HepG2 (cell line): Measurements from ENCODE around the gene SLC15A3. TPM values are rescaled to one million over a fixed set of nuclear protein-coding genes. Genes with fewer than 3 reads are reported as not detected.

Source experiments
- ATAC-seq: fragments of 200-7000 bp; cut with Tn5 transposase; 3 replicates; pipeline ENCODE4 v1.9.1; 2020; ENCODE audit warnings: mild to moderate bottlenecking, moderate library complexity
- BruUV-seq: library from RNA; stranded (reverse); fragments of 400-500 nt; replicated peaks from 2 replicates; lab custom pipeline; 2021; lab: Mats Ljungman, UMichigan
- CTCF ChIA-PET: fragments of 300-600 bp; formaldehyde crosslinking; extraction: SDS; loops from one replicate; lab custom pipeline; 2021; ENCODE audit warnings: low total read pairs, inconsistent platforms, low intra/inter-chr PET ratio; lab: Yijun Ruan, JAX
- POLR2A ChIA-PET: fragments of 350-600 bp; sonication (Branson Sonifier 250); formaldehyde crosslinking; loops from one replicate; lab custom pipeline; 2020; ENCODE audit warnings: antibody characterized with exemption, inconsistent platforms; lab: Yijun Ruan, JAX
- DNase-seq: peaks from one replicate; pipeline ENCODE4 v3.0.0-alpha.2; 2015; ENCODE audit warnings: low spot score
- FAIRE-seq: peaks from 3 replicates; lab custom pipeline; 2011; peaks lifted over from hg19 to GRCh38; lab: Jason Lieb, UNC
- H2AFZ ChIP-seq: one replicate; pipeline ENCODE4 v1.6.1; 2011; ENCODE audit warnings: low read length, inconsistent platforms
- H3K27ac ChIP-seq: fragments of 300-600 bp; 3 replicates; pipeline ENCODE4 v1.8.0; 2011; ENCODE audit warnings: mixed run types, mild to moderate bottlenecking, mixed read lengths, low read length, inconsistent platforms; ENCODE audit not compliant: insufficient read depth; ENCODE audit errors: extremely low read length
- H3K27me3 ChIP-seq, 2 experiments: fragments of 200-600 bp in 1 of 2; 2 replicates in 1 of 2; 3 replicates in 1 of 2; pipeline versions ENCODE4 v1.6.0 to v1.8.0; 2011; ENCODE audit warnings: low read length in 2 of 2, mild to moderate bottlenecking in 2 of 2, moderate library complexity in 2 of 2, inconsistent platforms in 1 of 2; ENCODE audit not compliant: insufficient read depth in 2 of 2, control insufficient read depth in 1 of 2
- H3K36me3 ChIP-seq, 2 experiments: fragments of 200-600 bp in 1 of 2; replicated peaks in 1 of 2; 2 replicates in 1 of 2; 3 replicates in 1 of 2; pipeline versions ENCODE4 v1.5.1 to v1.8.0; 2011; ENCODE audit warnings: low read length in 2 of 2, inconsistent platforms in 1 of 2; ENCODE audit not compliant: insufficient read depth in 2 of 2, control insufficient read depth in 1 of 2
- H3K4me1 ChIP-seq: 2 replicates; pipeline ENCODE4 v1.5.1; 2012; ENCODE audit warnings: low read length, inconsistent platforms; ENCODE audit not compliant: insufficient read depth
- H3K4me2 ChIP-seq: 2 replicates; pipeline ENCODE4 v1.6.0; 2011; ENCODE audit warnings: low read depth, low read length, inconsistent platforms
- H3K4me3 ChIP-seq, 3 experiments: fragments of 200-600 bp in 1 of 3; sonication (generic), shearing (Covaris generic) in 1 of 3; replicated peaks in 1 of 3; 2 replicates each; pipeline ENCODE4 v1.5.1; 2011 to 2016; ENCODE audit warnings: low read length in 3 of 3, inconsistent platforms in 2 of 3, low read depth in 2 of 3, mild to moderate bottlenecking in 2 of 3, control low read depth in 1 of 3, mixed read lengths in 1 of 3; ENCODE audit not compliant: insufficient read depth in 1 of 3
- H3K79me2 ChIP-seq: one replicate; pipeline ENCODE4 v1.6.1; 2011; ENCODE audit warnings: low read length, inconsistent platforms; ENCODE audit not compliant: insufficient read depth
- H3K9ac ChIP-seq: 2 replicates; pipeline ENCODE4 v1.6.0; 2011; ENCODE audit warnings: mild to moderate bottlenecking, low read depth, low read length, inconsistent platforms; ENCODE audit not compliant: insufficient read depth
- H3K9me3 ChIP-seq: 2 replicates; pipeline ENCODE4 v1.5.1; 2012; ENCODE audit warnings: mild to moderate bottlenecking, low read length
- H4K20me1 ChIP-seq: 2 replicates; pipeline ENCODE4 v1.6.0; 2011; ENCODE audit warnings: inconsistent platforms, mild to moderate bottlenecking, low read length, moderate library complexity; ENCODE audit not compliant: insufficient read depth
- FOXJ3 ChIP-seq: sonication (generic); formaldehyde crosslinking; IDR thresholded peaks from 2 replicates; pipeline ENCODE4 v1.4.0; 2020; ENCODE audit warnings: missing genetic modification reagents, mild to moderate bottlenecking, borderline replicate concordance
- GABPA ChIP-seq, 2 experiments: IDR thresholded peaks; 2 replicates each; pipeline ENCODE4 v1.6.1; 2011 to 2016; ENCODE audit warnings: low read depth in 2 of 2, low read length in 1 of 2, missing biosample characterization in 1 of 2, missing genetic modification characterization in 1 of 2
- HOXA3 ChIP-seq: sonication (generic); formaldehyde crosslinking; IDR thresholded peaks from 2 replicates; pipeline ENCODE4 v1.5.0; 2020; ENCODE audit warnings: missing genetic modification reagents
- HOXA7 ChIP-seq: sonication (generic); formaldehyde crosslinking; IDR thresholded peaks from 2 replicates; pipeline ENCODE4 v1.8.1; 2022; ENCODE audit warnings: mild to moderate bottlenecking, missing genetic modification reagents, moderate library complexity
- MIXL1 ChIP-seq: IDR thresholded peaks from 2 replicates; pipeline ENCODE4 v1.6.1; 2016
- MTA3 ChIP-seq: sonication (generic); formaldehyde crosslinking; IDR thresholded peaks from 2 replicates; pipeline ENCODE4 v1.4.0; 2020; ENCODE audit warnings: missing genetic modification reagents
- MXD3 ChIP-seq: IDR thresholded peaks from 2 replicates; pipeline ENCODE4 v1.6.1; 2016; ENCODE audit warnings: mild to moderate bottlenecking, missing biosample characterization, missing genetic modification reagents
- MXD4 ChIP-seq: IDR thresholded peaks from 2 replicates; pipeline ENCODE4 v1.6.1; 2016; ENCODE audit warnings: mild to moderate bottlenecking, missing biosample characterization, missing genetic modification reagents
- PPARG ChIP-seq: conservative IDR thresholded peaks from 2 replicates; pipeline ENCODE4 v1.6.1; 2016; ENCODE audit warnings: missing biosample characterization, missing genetic modification reagents
- RXRB ChIP-seq: IDR thresholded peaks from 2 replicates; pipeline ENCODE4 v1.6.1; 2016; ENCODE audit warnings: borderline replicate concordance, missing genetic modification reagents, missing compliant biosample characterization
- TOE1 ChIP-seq: sonication (generic); formaldehyde crosslinking; IDR thresholded peaks from 2 replicates; pipeline ENCODE4 v1.4.0; 2020; ENCODE audit warnings: mild to moderate bottlenecking, missing genetic modification reagents
- XBP1 ChIP-seq: sonication (generic); formaldehyde crosslinking; IDR thresholded peaks from 2 replicates; pipeline ENCODE4 v1.5.0; 2020; ENCODE audit warnings: missing genetic modification reagents
- ZNF317 ChIP-seq: sonication (generic); formaldehyde crosslinking; IDR thresholded peaks from 2 replicates; pipeline ENCODE4 v1.5.0; 2020; ENCODE audit warnings: mild to moderate bottlenecking, missing genetic modification reagents
- ZNF441 ChIP-seq: sonication (generic); formaldehyde crosslinking; IDR thresholded peaks from 2 replicates; pipeline ENCODE4 v1.7.0; 2021; ENCODE audit warnings: missing genetic modification reagents, borderline replicate concordance
- ZNF747 ChIP-seq: sonication (generic); formaldehyde crosslinking; IDR thresholded peaks from 2 replicates; pipeline ENCODE4 v1.8.1; 2023; ENCODE audit warnings: missing genetic modification reagents, mild to moderate bottlenecking, borderline replicate concordance
- WGBS: methylation state at CpG from one replicate; pipeline ENCODE4 v1.1.6; 2017; ENCODE audit warnings: low lambda C conversion rate; 5-methylcytosine and 5-hydroxymethylcytosine counted together
- in situ Hi-C: cut with HindIII; loops from 2 replicates; pipeline ENCODE4 v1.10.0; 2017; ENCODE audit warnings: low pct_unique_long_range_greater_than_20kb; ENCODE audit not compliant: extremely low pct_ligation_motif_present
- intact Hi-C: fragments of 100-400 bp; cut with micrococcal nuclease; formaldehyde crosslinking; loops from one replicate; pipeline ENCODE4 v1.10.0; 2022; ENCODE audit not compliant: unreplicated experiment
- polyA plus RNA-seq, 8 experiments: library from polyadenylated mRNA; depleted of rRNA in 3 of 8; stranded (reverse) in 7 of 8; unstranded in 1 of 8; fragments of >200 nt; fragmentation: Illumina TruSeq in 4 of 8; extraction: Trizol in 4 of 8; gene quantifications; 2 replicates each; pipeline versions ENCODE4 v1.2.1 to v1.2.3, GENCODE V29; 2011 to 2016; ENCODE audit warnings: low read depth in 4 of 8, missing spikeins in 1 of 8, mixed read lengths in 1 of 8; ENCODE audit not compliant: insufficient read depth in 1 of 8
- total RNA-seq, 5 experiments: library from RNA; depleted of rRNA; stranded (reverse); fragments of >200 nt; fragmentation: Illumina TruSeq; extraction: Trizol; gene quantifications; 2 replicates each; pipeline ENCODE4 v1.2.3, GENCODE V29; 2016; ENCODE audit warnings: low read depth in 1 of 5
- TF ChIP-seq, protein P1 (sequence below): IDR thresholded peaks from 2 replicates; pipeline ENCODE4 v1.6.1; 2012; ENCODE audit warnings: low read depth, low read length, improper control_type of control experiment
- TF ChIP-seq, protein P2 (sequence below): sonication (generic); formaldehyde crosslinking; IDR thresholded peaks from 2 replicates; pipeline ENCODE4 v1.8.1; 2023; ENCODE audit warnings: mild to moderate bottlenecking, missing genetic modification reagents

Gene SLC15A3
- total and polyA plus RNA-seq, 2 of the 13 experiments (the other 11 are each of a cell fraction or from before 2014, with no cell fraction given): 0.45 to 0.77 TPM

- no TSS peak for BruUV-seq
- Histone ChIP-seq H3K9ac (no peak overlapping the region), H2AFZ (no peak overlapping the region), H3K4me3 (no peak overlapping the region), H3K79me2 (no peaks in the 10 kb centered on the region), H3K27me3 (peaks cover 0 to 7% of the 10 kb centered on the region in 2 experiments; a peak in 2 of 5 replicates), H3K27ac (no peak overlapping the region), H3K4me2 (no peak overlapping the region), H3K9me3 (no peaks in the 10 kb centered on the region), H3K36me3 (no peaks in the 10 kb centered on the region), H4K20me1 (no peaks in the 10 kb centered on the region), H3K4me1 (no peaks in the 10 kb centered on the region)
- ChIA-PET POLR2A (no interaction called here), CTCF (no interaction called here)
- intact Hi-C loops: no loop called here
- DNase-seq (no peak), FAIRE-seq (no peak), ATAC-seq (no peak)
- no peak for TF ChIP-seq MXD4
- no peak for TF ChIP-seq MXD3
- TF ChIP-seq RXRB (CRISPR knock-in tag): no peak
- TF ChIP-seq PPARG (CRISPR knock-in tag): no peak
- TF ChIP-seq ZNF441 (CRISPR knock-in tag): no peak
- TF ChIP-seq HOXA3 (CRISPR knock-in tag): no peak
- TF ChIP-seq, protein P1, sequence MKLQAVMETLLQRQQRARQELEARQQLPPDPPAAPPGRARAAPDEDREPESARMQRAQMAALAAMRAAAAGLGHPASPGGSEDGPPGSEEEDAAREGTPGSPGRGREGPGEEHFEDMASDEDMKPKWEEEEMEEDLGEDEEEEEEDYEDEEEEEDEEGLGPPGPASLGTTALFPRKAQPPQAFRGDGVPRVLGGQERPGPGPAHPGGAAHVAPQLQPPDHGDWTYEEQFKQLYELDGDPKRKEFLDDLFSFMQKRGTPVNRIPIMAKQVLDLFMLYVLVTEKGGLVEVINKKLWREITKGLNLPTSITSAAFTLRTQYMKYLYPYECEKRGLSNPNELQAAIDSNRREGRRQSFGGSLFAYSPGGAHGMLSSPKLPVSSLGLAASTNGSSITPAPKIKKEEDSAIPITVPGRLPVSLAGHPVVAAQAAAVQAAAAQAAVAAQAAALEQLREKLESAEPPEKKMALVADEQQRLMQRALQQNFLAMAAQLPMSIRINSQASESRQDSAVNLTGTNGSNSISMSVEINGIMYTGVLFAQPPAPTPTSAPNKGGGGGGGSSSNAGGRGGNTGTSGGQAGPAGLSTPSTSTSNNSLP: no peak
- no peak for TF ChIP-seq MTA3 (CRISPR knock-in tag)
- no peak for TF ChIP-seq TOE1 (CRISPR knock-in tag)
- TF ChIP-seq HOXA7: no peak
- TF ChIP-seq GABPA (IDR thresholded peaks at IDR 0.05; ENCODE audit: low read depth, low read length): no peak
- TF ChIP-seq GABPA (CRISPR knock-in tag; IDR thresholded peaks at IDR 0.05; ENCODE audit: low read depth): no peak
- TF ChIP-seq MIXL1 (CRISPR knock-in tag): no peak
- TF ChIP-seq, protein P2, sequence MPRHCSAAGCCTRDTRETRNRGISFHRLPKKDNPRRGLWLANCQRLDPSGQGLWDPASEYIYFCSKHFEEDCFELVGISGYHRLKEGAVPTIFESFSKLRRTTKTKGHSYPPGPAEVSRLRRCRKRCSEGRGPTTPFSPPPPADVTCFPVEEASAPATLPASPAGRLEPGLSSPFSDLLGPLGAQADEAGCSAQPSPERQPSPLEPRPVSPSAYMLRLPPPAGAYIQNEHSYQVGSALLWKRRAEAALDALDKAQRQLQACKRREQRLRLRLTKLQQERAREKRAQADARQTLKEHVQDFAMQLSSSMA (CRISPR knock-in tag): no peak
- no peak for TF ChIP-seq FOXJ3 (CRISPR knock-in tag)
- no peak for TF ChIP-seq XBP1 (CRISPR knock-in tag)
- no peak for TF ChIP-seq ZNF317 (CRISPR knock-in tag)
- no peak for TF ChIP-seq ZNF747
- 57% methylated on average over 5 of the region's 5 CpGs for WGBS
- in situ Hi-C loops: no loop called here
These were observed 6.7 kb downstream of the SLC15A3 start for GRCh38 chr11:60945295-60945667.
